Tibial nerve (tissue), 4 donors: ENCODE measurements around the gene RNASEH2A.
"Not testable (repeated sequence)": the region's sequence is repeated elsewhere in the genome, so short reads cannot be mapped to it uniquely, and the experiment has no call there.

Experiments
- EP300 ChIP-seq, 2 donors: sonication (generic); formaldehyde crosslinking; IDR thresholded peaks; one replicate each; pipeline ENCODE4 v1.6.1; 2017; ENCODE audit warnings: antibody characterized with exemption in 2 of 2, mild to moderate bottlenecking in 1 of 2
- POLR2A ChIP-seq, 2 donors: fragments of 450-650 bp; IDR thresholded peaks; one replicate each; pipeline ENCODE4 v1.6.1; 2017; ENCODE audit warnings: antibody characterized with exemption in 2 of 2, mild to moderate bottlenecking in 2 of 2, moderate library complexity in 2 of 2
- TF ChIP-seq, protein P1 (sequence below), 5 experiments: fragments of 200-600 bp in 3 of 5; fragments of 450-650 bp in 2 of 5; sonication (generic) in 3 of 5; IDR thresholded peaks; one replicate each; pipeline ENCODE4 v1.5.1; 2016 to 2019; ENCODE audit warnings: antibody characterized with exemption in 5 of 5, mild to moderate bottlenecking in 3 of 5, moderate library complexity in 2 of 5

DNA sequence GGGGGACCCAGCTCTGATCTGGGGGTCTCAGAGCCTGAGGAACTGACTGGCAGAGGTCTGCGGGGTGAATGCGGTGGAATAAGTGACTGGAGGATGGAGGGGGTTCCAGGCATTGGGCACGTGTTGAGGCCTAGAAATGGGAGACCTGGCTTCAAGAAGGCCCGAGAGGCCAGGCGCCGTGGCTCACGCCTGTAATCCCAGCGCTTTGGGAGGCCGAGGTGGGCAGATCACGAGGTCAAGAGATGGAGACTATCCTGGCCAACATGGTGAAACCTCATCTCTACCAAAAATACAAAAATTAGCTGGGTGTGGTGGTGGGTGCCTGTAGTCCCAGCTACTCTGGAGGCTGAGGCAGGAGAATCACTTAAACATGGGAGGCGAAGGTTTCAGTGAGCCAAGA is 11.4 kb downstream of the RNASEH2A start:
- TF ChIP-seq, protein P1, sequence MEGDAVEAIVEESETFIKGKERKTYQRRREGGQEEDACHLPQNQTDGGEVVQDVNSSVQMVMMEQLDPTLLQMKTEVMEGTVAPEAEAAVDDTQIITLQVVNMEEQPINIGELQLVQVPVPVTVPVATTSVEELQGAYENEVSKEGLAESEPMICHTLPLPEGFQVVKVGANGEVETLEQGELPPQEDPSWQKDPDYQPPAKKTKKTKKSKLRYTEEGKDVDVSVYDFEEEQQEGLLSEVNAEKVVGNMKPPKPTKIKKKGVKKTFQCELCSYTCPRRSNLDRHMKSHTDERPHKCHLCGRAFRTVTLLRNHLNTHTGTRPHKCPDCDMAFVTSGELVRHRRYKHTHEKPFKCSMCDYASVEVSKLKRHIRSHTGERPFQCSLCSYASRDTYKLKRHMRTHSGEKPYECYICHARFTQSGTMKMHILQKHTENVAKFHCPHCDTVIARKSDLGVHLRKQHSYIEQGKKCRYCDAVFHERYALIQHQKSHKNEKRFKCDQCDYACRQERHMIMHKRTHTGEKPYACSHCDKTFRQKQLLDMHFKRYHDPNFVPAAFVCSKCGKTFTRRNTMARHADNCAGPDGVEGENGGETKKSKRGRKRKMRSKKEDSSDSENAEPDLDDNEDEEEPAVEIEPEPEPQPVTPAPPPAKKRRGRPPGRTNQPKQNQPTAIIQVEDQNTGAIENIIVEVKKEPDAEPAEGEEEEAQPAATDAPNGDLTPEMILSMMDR (IDR thresholded peaks at IDR 0.05): not testable (repeated sequence)
- TF ChIP-seq EP300, POLR2A (IDR thresholded peaks at IDR 0.05): not testable (repeated sequence)
